CD4-positive, alpha-beta memory T cell (primary cell): ENCODE data around the gene CARD11. TPM values are rescaled to one million over a fixed set of nuclear protein-coding genes. Genes with fewer than 3 reads are reported as not detected.

Experiments
- CTCF ChIA-PET: fragments of 350-600 bp; sonication (Branson Sonifier 250); formaldehyde crosslinking; loops from one replicate; lab custom pipeline; 2021; ENCODE audit warnings: inconsistent platforms; ENCODE audit not compliant: partially characterized antibody; lab: Charles Lee
- POLR2A ChIA-PET: fragments of 350-600 bp; sonication (Branson Sonifier 250); formaldehyde crosslinking; loops from one replicate; lab custom pipeline; 2021; ENCODE audit not compliant: partially characterized antibody; lab: Charles Lee
- DNase-seq, 5 donors: peaks; one replicate each; pipeline versions ENCODE4 v3.0.0 to v3.0.0-alpha.2; 2020 to 2022; ENCODE audit warnings: mixed read lengths in 1 of 5
- H3K27ac ChIP-seq: one replicate; pipeline ENCODE4 v1.7.0; 2013; ENCODE audit warnings: low read depth, low read length
- H3K27me3 ChIP-seq: 2 replicates; pipeline ENCODE4 v1.7.0; 2013; ENCODE audit warnings: mild to moderate bottlenecking, low read length, moderate library complexity; ENCODE audit not compliant: insufficient read depth
- H3K36me3 ChIP-seq: 2 replicates; pipeline ENCODE4 v1.7.0; 2013; ENCODE audit warnings: mild to moderate bottlenecking, low read length, moderate library complexity; ENCODE audit not compliant: insufficient read depth
- H3K4me1 ChIP-seq: 2 replicates; pipeline ENCODE4 v1.7.0; 2013; ENCODE audit warnings: mild to moderate bottlenecking, low read length, moderate library complexity; ENCODE audit not compliant: insufficient read depth
- H3K4me3 ChIP-seq, 2 donors: one replicate each; pipeline ENCODE4 v1.7.0; 2013; ENCODE audit warnings: low read length in 2 of 2, mild to moderate bottlenecking in 1 of 2
- H3K9me3 ChIP-seq, 2 donors: one replicate each; pipeline ENCODE4 v1.7.0; 2013; ENCODE audit warnings: low read length in 2 of 2, control low read depth in 1 of 2; ENCODE audit not compliant: control insufficient read depth in 1 of 2
- H3K27ac Mint-ChIP-seq, 7 donors: one replicate each; pipeline ENCODE4 v1.8.0; 2020 to 2021; ENCODE audit warnings: mixed read lengths in 7 of 7, mild to moderate bottlenecking in 6 of 7, inconsistent platforms in 3 of 7, moderate library complexity in 3 of 7
- H3K27me3 Mint-ChIP-seq, 2 donors: one replicate each; pipeline ENCODE4 v1.8.0; 2020 to 2021; ENCODE audit warnings: mixed read lengths in 2 of 2
- H3K36me3 Mint-ChIP-seq, 2 donors: one replicate each; pipeline ENCODE4 v1.8.0; 2020 to 2021; ENCODE audit warnings: mixed read lengths in 2 of 2, inconsistent platforms in 1 of 2, mild to moderate bottlenecking in 1 of 2
- H3K4me1 Mint-ChIP-seq, 4 donors: one replicate each; pipeline ENCODE4 v1.8.0; 2020 to 2021; ENCODE audit warnings: mixed read lengths in 4 of 4, mild to moderate bottlenecking in 1 of 4
- H3K4me3 Mint-ChIP-seq, 8 donors: one replicate each; pipeline ENCODE4 v1.8.0; 2020 to 2021; ENCODE audit warnings: mixed read lengths in 8 of 8, mild to moderate bottlenecking in 7 of 8, moderate library complexity in 6 of 8, inconsistent platforms in 3 of 8
- H3K9me3 Mint-ChIP-seq, 8 donors: one replicate each; pipeline ENCODE4 v1.8.0; 2020 to 2021; ENCODE audit warnings: mixed read lengths in 8 of 8, mild to moderate bottlenecking in 5 of 8, inconsistent platforms in 3 of 8, moderate library complexity in 1 of 8
- intact Hi-C: fragments of 100-400 bp; cut with micrococcal nuclease; formaldehyde crosslinking; loops from one replicate; pipeline ENCODE4 v1.15.1; 2023
- polyA plus RNA-seq, 2 donors: library from polyadenylated mRNA; unstranded; fragments of 300-500 nt; fragmentation: Illumina TruSeq; gene quantifications; one replicate each; pipeline ENCODE4 v1.2.3, GENCODE V29; 2021
- total RNA-seq, 2 experiments: library from RNA; stranded (reverse); gene quantifications; one replicate each; pipeline ENCODE4 v1.2.3, GENCODE V29; 2021

The CARD11 gene
- total and polyA plus RNA-seq, 4 experiments from 2014 or later: 4.9 to 136 (median 85.3) TPM

GRCh38 chr7:3019801-3020200 is 23.9 kb downstream of the CARD11 start:
- Mint-ChIP-seq H3K36me3 (peaks cover 66 to 71% of the 10 kb centered on the region in 2 donors), H3K4me3 (no peak overlapping the region), H3K27ac (peak overlapping the region in 2 of 7 donors; percentile 53 to 61), H3K27me3 (no peaks in the 10 kb centered on the region), H3K4me1 (peaks cover 19 to 57% (median 41%) of the 10 kb centered on the region in 4 donors), H3K9me3 (peaks cover 4 to 36% (median 24%) of the 10 kb centered on the region in 8 donors)
- peaks cover 18% of the 10 kb centered on the region for H3K36me3 ChIP-seq
- POLR2A ChIA-PET: no interaction called here
- H3K27ac ChIP-seq: no peak overlapping the region
- H3K4me3 ChIP-seq: no peak overlapping the region
- H3K9me3 ChIP-seq: no peaks in the 10 kb centered on the region
- H3K4me1 ChIP-seq: no peaks in the 10 kb centered on the region
- CTCF ChIA-PET: no interaction called here
- no peak for DNase-seq
- intact Hi-C loops: loop anchor here (10.0 kb wide), 1 partner anchor 65 kb away; no protein-coding TSS in a partner anchor
- no peaks in the 10 kb centered on the region for H3K27me3 ChIP-seq

DNA sequence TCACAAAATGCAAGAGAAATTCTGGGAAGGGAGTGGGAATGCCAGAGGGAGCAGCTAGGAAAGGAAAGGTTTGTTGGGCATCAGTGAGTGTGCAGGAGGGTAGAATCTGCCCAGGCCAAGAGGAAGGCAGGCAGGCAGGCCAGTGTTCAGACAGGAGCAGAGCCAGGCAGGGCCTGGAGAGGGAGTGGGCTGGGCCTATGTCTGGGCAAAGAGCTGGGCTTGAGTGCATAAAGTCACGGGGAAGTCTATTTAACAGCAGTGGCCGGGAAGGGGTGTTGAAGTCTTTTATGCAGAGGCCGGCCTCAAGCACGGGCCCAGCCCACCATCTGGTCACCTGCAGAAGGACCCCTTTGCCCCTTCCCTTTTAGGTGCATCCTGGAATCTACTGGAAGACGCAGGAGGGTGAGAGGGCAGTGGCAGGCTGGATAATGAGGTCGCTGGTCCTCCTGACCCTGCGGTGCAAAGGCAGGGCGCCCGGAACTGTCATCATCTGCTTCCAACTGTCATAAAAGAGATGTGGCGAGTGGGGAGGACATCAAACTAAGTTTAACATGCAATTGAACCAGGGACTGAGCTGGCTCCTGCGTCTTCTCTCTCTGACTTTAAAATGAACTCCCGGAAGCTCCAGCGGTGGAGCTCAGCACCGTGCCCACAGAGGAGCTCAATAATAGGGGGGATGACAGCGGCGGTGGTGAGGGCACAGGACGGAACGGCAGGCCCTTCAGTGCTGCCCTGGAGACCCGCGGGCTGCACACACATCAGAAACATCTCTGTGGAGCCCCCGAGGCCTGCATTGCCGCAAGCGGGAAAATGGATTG is 29.5 kb downstream of the CARD11 start:
- POLR2A ChIA-PET: no interaction called here
- Mint-ChIP-seq H3K4me1 (peaks cover 41 to 77% (median 60%) of the 10 kb centered on the region in 4 donors), H3K27ac (peak overlapping the region in 3 of 7 donors; percentile 41 to 68 (median 64))

DNA sequence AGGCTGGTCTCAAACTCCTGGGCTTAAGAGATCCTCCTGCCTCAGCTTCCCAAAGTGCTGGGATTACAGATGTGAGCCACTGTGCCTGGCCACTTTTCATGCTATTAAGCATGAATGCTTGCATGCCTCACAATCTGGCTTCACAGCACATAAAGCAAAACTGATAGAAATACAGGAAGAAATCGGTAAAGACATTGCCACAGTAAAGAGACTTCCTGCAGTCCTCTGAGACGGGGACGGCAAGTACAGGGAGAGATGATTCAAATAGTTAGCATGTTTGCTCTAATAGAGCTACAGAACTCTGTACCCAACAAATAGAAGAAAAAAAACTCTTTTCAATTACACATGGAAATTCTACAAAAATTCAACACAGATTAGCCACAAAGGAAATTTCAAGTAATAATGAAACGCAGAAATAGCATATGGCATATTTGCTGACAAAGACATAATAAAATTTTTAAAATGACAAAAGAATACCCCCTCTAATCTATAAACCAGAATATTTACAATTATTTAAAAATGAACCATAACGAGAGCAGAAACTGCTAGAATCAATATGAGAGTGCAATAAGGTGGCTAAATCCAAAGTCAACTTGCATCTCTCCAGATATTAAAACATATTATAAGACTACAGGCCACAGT is 32.3 kb downstream of the CARD11 start:
- POLR2A ChIA-PET: interaction anchor here (1.4 to 1.9 kb wide), 2 partner anchors 31 to 81 kb away, joined by 3 to 6 read pairs; no protein-coding TSS in a partner anchor
- CTCF ChIA-PET: interaction anchor here (1.2 to 1.4 kb wide), 4 partner anchors 22 to 145 kb away, joined by 3 to 7 read pairs (median 5); no protein-coding TSS in a partner anchor
- Histone ChIP-seq H3K27ac (no peak overlapping the region), H3K27me3 (no peaks in the 10 kb centered on the region), H3K36me3 (peaks cover 5% of the 10 kb centered on the region), H3K4me1 (peaks cover 52% of the 10 kb centered on the region), H3K4me3 (no peak overlapping the region), H3K9me3 (no peaks in the 10 kb centered on the region)
- Mint-ChIP-seq H3K27me3 (no peaks in the 10 kb centered on the region), H3K4me3 (peak overlapping the region in 7 of 8 donors; percentile 53 to 78 (median 73)), H3K27ac (peak overlapping the region; percentile 32 to 88 (median 61)), H3K36me3 (peaks cover 57 to 66% of the 10 kb centered on the region in 2 donors), H3K9me3 (peaks cover 0 to 2% (median 0%) of the 10 kb centered on the region in 8 donors), H3K4me1 (peaks cover 57 to 95% (median 76%) of the 10 kb centered on the region in 4 donors)
- intact Hi-C loops: loop anchor here (2.0 kb wide), 1 partner anchor 53 kb away; no protein-coding TSS in a partner anchor
- DNase-seq: peak in 1 of 5 donors; percentile 8

More for the DNA sequence above, 29.5 kb downstream of the CARD11 start:
- Histone ChIP-seq H3K9me3 (no peaks in the 10 kb centered on the region), H3K4me1 (peaks cover 33% of the 10 kb centered on the region), H3K27ac (no peak overlapping the region), H3K4me3 (no peak overlapping the region), H3K36me3 (peaks cover 10% of the 10 kb centered on the region), H3K27me3 (no peaks in the 10 kb centered on the region)
- Mint-ChIP-seq H3K27me3 (no peaks in the 10 kb centered on the region), H3K9me3 (peaks cover 0 to 2% (median 0%) of the 10 kb centered on the region in 8 donors), H3K36me3 (peaks cover 46 to 59% of the 10 kb centered on the region in 2 donors), H3K4me3 (peak overlapping the region in 1 of 8 donors; percentile 15)
- no peak for DNase-seq
- CTCF ChIA-PET: no interaction called here
- intact Hi-C loops: no loop called here

DNA sequence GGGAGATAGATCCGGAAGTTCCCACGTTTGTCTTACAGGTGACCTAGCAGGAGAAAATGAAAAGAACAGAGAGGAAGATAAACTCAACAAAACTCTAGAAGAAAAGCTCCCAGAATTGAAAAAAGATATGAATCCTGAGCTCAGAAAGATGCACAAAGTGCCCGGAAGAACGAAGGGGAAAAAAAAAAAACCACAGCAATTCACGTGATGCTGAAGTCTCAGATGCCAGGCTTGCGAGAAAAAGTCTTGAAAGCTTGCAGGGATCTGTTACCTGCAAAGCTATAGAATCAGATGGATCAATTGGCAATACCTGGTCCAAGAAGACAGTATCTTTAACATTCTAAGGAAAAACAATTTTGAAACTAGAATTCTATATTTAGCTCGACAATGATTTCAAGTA is 33.5 kb downstream of the CARD11 start:
- H3K27ac ChIP-seq: no peak overlapping the region
- no peaks in the 10 kb centered on the region for H3K27me3 Mint-ChIP-seq
- peaks cover 10% of the 10 kb centered on the region for H3K36me3 ChIP-seq
- H3K4me1 ChIP-seq: peaks cover 52% of the 10 kb centered on the region
- peaks cover 54 to 65% of the 10 kb centered on the region in 2 donors for H3K36me3 Mint-ChIP-seq
- peak overlapping the region; percentile 19 to 94 (median 88) for H3K27ac Mint-ChIP-seq
- H3K4me3 Mint-ChIP-seq: peak overlapping the region in 7 of 8 donors; percentile 36 to 78 (median 69)
- no peak overlapping the region for H3K4me3 ChIP-seq
- intact Hi-C loops: loop anchor here (2.0 kb wide), 1 partner anchor 55 kb away; no protein-coding TSS in a partner anchor
- H3K4me1 Mint-ChIP-seq: peaks cover 60 to 93% (median 78%) of the 10 kb centered on the region in 4 donors
- ChIA-PET POLR2A (interaction anchor here (0.7 to 1.9 kb wide), 5 partner anchors 10 to 82 kb away, joined by 3 to 6 read pairs (median 3); no protein-coding TSS in a partner anchor), CTCF (interaction anchor here (0.6 to 1.4 kb wide), 7 partner anchors 11 to 145 kb away, joined by 3 to 7 read pairs (median 4); no protein-coding TSS in a partner anchor)
- DNase-seq: peak in 2 of 5 donors; percentile 8 to 23
- no peaks in the 10 kb centered on the region for H3K9me3 ChIP-seq
- peaks cover 0 to 2% (median 0%) of the 10 kb centered on the region in 8 donors for H3K9me3 Mint-ChIP-seq
- H3K27me3 ChIP-seq: no peaks in the 10 kb centered on the region

GRCh38 chr7:3009086-3009485 is 34.6 kb downstream of the CARD11 start:
- H3K27ac Mint-ChIP-seq: peak overlapping the region in 5 of 7 donors; percentile 19 to 78 (median 58)
- intact Hi-C loops: no loop called here
- H3K27ac ChIP-seq: no peak overlapping the region
- H3K27me3 ChIP-seq: no peaks in the 10 kb centered on the region
- H3K4me1 ChIP-seq: peaks cover 52% of the 10 kb centered on the region
- no peak overlapping the region for H3K4me3 ChIP-seq
- no peak for DNase-seq
- H3K9me3 Mint-ChIP-seq: peaks cover 0 to 2% (median 0%) of the 10 kb centered on the region in 8 donors
- H3K9me3 ChIP-seq: no peaks in the 10 kb centered on the region
- H3K4me3 Mint-ChIP-seq: peak overlapping the region in 2 of 8 donors; percentile 52
- ChIA-PET POLR2A (interaction anchor here (0.7 kb wide), 1 partner anchor 32 kb away, joined by 3 read pairs; no protein-coding TSS in a partner anchor), CTCF (interaction anchor here (0.9 to 1.2 kb wide), 2 partner anchors 55 to 58 kb away, joined by 3 read pairs; no protein-coding TSS in a partner anchor)
- H3K36me3 ChIP-seq: peaks cover 8% of the 10 kb centered on the region
- H3K27me3 Mint-ChIP-seq: no peaks in the 10 kb centered on the region
- peaks cover 46 to 56% of the 10 kb centered on the region in 2 donors for H3K36me3 Mint-ChIP-seq
- peaks cover 58 to 87% (median 72%) of the 10 kb centered on the region in 4 donors for H3K4me1 Mint-ChIP-seq

GRCh38 chr7:3008386-3008785 is 35.3 kb downstream of the CARD11 start:
- Mint-ChIP-seq H3K4me3 (peak overlapping the region in 2 of 8 donors; percentile 33 to 52), H3K36me3 (peaks cover 40 to 58% of the 10 kb centered on the region in 2 donors), H3K4me1 (peaks cover 61 to 87% (median 74%) of the 10 kb centered on the region in 4 donors), H3K27ac (peak overlapping the region in 5 of 7 donors; percentile 59 to 89 (median 78)), H3K27me3 (no peaks in the 10 kb centered on the region), H3K9me3 (peaks cover 0 to 2% (median 0%) of the 10 kb centered on the region in 8 donors)
- Histone ChIP-seq H3K27ac (no peak overlapping the region), H3K4me1 (peaks cover 52% of the 10 kb centered on the region), H3K9me3 (no peaks in the 10 kb centered on the region), H3K36me3 (peaks cover 14% of the 10 kb centered on the region), H3K4me3 (no peak overlapping the region), H3K27me3 (no peaks in the 10 kb centered on the region)
- no peak for DNase-seq
- ChIA-PET CTCF (interaction anchor here (0.6 to 1.1 kb wide), 3 partner anchors 27 to 143 kb away, joined by 3 read pairs; no protein-coding TSS in a partner anchor), POLR2A (no interaction called here)
- intact Hi-C loops: no loop called here
